ENCODE results near the gene CDH23.

The CDH23 gene

GRCh38 chr10:71483885-71484751, 87.4 kb downstream of the CDH23 start:
- TF ChIP-seq EZH2phosphoT487 (IDR thresholded peaks at IDR 0.05; ENCODE audit: low read length) = no peak
- no peak for TF ChIP-seq EZH2 (optimal IDR thresholded peaks at IDR 0.05; ENCODE audit: low read depth, low read length)
- no peak for TF ChIP-seq CTCF (IDR thresholded peaks at IDR 0.05; ENCODE audit: low read length)
- no peaks in the 10 kb centered on the region for H3K9me2 ChIP-seq (replicated peaks; ENCODE audit: insufficient read depth, low read length)

DNA sequence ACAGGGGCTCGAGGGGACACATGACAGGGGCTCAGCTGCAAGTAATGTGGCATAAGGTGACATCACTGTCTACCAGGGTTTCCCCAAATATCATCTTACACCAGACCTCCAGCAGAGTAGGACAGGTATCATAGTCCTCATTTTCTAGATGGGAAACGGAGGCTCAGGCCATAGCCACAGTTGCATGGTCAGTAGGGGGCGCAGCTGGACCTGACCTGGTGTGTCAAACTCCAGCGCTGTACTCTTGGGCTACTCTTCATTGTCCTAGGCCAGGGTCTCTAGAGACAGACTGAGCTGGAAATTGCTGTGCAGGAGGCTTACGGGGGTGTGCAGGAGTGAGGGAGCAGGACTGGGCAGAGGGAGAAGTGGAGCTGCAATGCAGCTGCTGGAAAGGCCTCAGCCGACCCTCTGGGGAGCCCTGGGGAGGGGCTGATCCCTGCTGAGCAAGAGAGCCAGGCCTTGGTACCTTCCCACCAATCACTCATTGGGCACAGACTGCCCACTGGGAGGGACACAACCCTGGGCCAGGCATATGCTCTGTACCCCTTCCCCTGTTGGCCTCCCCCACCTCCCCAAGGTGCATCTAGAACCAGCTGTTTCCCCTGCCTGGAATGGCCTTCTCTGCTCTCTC, 89.9 kb downstream of the CDH23 start:
- H2AFZ ChIP-seq (ENCODE audit: low read length) = no peak overlapping the region
- H3K9ac ChIP-seq (ENCODE audit: low read length) = no peak overlapping the region
- H4K20me1 ChIP-seq (ENCODE audit: insufficient read depth, low read length) = no peaks in the 10 kb centered on the region
- H3K9me3 ChIP-seq (replicated peaks; ENCODE audit: insufficient read depth, low read length) = no peaks in the 10 kb centered on the region
- H3K4me1 ChIP-seq (ENCODE audit: low read length) = no peaks in the 10 kb centered on the region
- no peaks in the 10 kb centered on the region for H3K9me2 ChIP-seq (replicated peaks; ENCODE audit: insufficient read depth, low read length)
- no peak overlapping the region for H3K4me3 ChIP-seq (ENCODE audit: low read length)
- H3K27me3 ChIP-seq (replicated peaks; ENCODE audit: insufficient read depth, low read length) = peaks cover 30% of the 10 kb centered on the region
- DNase-seq = peak; percentile 32
- no peaks in the 10 kb centered on the region for H3F3A ChIP-seq (ENCODE audit: insufficient read depth, low read length)
- H3K36me3 ChIP-seq (replicated peaks; ENCODE audit: insufficient read depth, low read length) = no peaks in the 10 kb centered on the region
- H3K4me2 ChIP-seq (ENCODE audit: low read depth, low read length) = no peak overlapping the region
- H3K79me2 ChIP-seq (ENCODE audit: low read length) = no peaks in the 10 kb centered on the region
- no peak overlapping the region for H3K27ac ChIP-seq (ENCODE audit: low read length)
- no peak for TF ChIP-seq EZH2phosphoT487 (IDR thresholded peaks at IDR 0.05; ENCODE audit: low read length)
- peak; percentile 49 for TF ChIP-seq CTCF (IDR thresholded peaks at IDR 0.05; ENCODE audit: low read length)
- no peak for TF ChIP-seq EZH2 (optimal IDR thresholded peaks at IDR 0.05; ENCODE audit: low read depth, low read length)

More at GRCh38 chr10:71483885-71484751, 87.4 kb downstream of the CDH23 start:
- Histone ChIP-seq H3K4me2 (ENCODE audit: low read depth, low read length) (no peak overlapping the region), H3K4me1 (ENCODE audit: low read length) (no peaks in the 10 kb centered on the region), H3K27ac (ENCODE audit: low read length) (no peak overlapping the region), H4K20me1 (ENCODE audit: insufficient read depth, low read length) (no peaks in the 10 kb centered on the region), H3K4me3 (ENCODE audit: low read length) (no peak overlapping the region), H3K36me3 (replicated peaks; ENCODE audit: insufficient read depth, low read length) (no peaks in the 10 kb centered on the region), H3K79me2 (ENCODE audit: low read length) (no peaks in the 10 kb centered on the region), H3F3A (ENCODE audit: insufficient read depth, low read length) (no peaks in the 10 kb centered on the region), H2AFZ (ENCODE audit: low read length) (no peak overlapping the region), H3K9me3 (replicated peaks; ENCODE audit: insufficient read depth, low read length) (no peaks in the 10 kb centered on the region), H3K27me3 (replicated peaks; ENCODE audit: insufficient read depth, low read length) (peaks cover 55% of the 10 kb centered on the region), H3K9ac (ENCODE audit: low read length) (no peak overlapping the region)
- DNase-seq = no peak

GRCh38 chr10:71487726-71488125, 91.0 kb downstream of the CDH23 start:
- Histone ChIP-seq H3K27me3 (replicated peaks; ENCODE audit: insufficient read depth, low read length) (peaks cover 19% of the 10 kb centered on the region), H3K4me2 (ENCODE audit: low read depth, low read length) (no peak overlapping the region), H3K4me1 (ENCODE audit: low read length) (no peaks in the 10 kb centered on the region), H3K9ac (ENCODE audit: low read length) (no peak overlapping the region), H3K27ac (ENCODE audit: low read length) (no peak overlapping the region), H4K20me1 (ENCODE audit: insufficient read depth, low read length) (no peaks in the 10 kb centered on the region), H3K79me2 (ENCODE audit: low read length) (no peaks in the 10 kb centered on the region), H3F3A (ENCODE audit: insufficient read depth, low read length) (no peaks in the 10 kb centered on the region), H3K9me3 (replicated peaks; ENCODE audit: insufficient read depth, low read length) (no peaks in the 10 kb centered on the region), H2AFZ (ENCODE audit: low read length) (no peak overlapping the region), H3K36me3 (replicated peaks; ENCODE audit: insufficient read depth, low read length) (no peaks in the 10 kb centered on the region), H3K9me2 (replicated peaks; ENCODE audit: insufficient read depth, low read length) (no peaks in the 10 kb centered on the region), H3K4me3 (ENCODE audit: low read length) (no peak overlapping the region)
- TF ChIP-seq CTCF (IDR thresholded peaks at IDR 0.05; ENCODE audit: low read length) (no peak), EZH2phosphoT487 (IDR thresholded peaks at IDR 0.05; ENCODE audit: low read length) (no peak), EZH2 (optimal IDR thresholded peaks at IDR 0.05; ENCODE audit: low read depth, low read length) (no peak)
- DNase-seq = no peak

Measured in MM.1S (cell line).